Mucosa of descending colon (tissue), 3 donors: ENCODE data around the gene ZDHHC11B. TPM values are rescaled to one million over a fixed set of nuclear protein-coding genes. Genes with fewer than 3 reads are reported as not detected.

Experiments
- ATAC-seq: fragments of 200-7000 bp; cut with Tn5 transposase; one replicate; pipeline ENCODE4 v1.9.1; 2020; ENCODE audit warnings: mild to moderate bottlenecking, moderate library complexity
- DNase-seq, 3 donors: peaks; one replicate each; pipeline ENCODE4 v3.0.0-alpha.2; 2020
- H3K36me3 ChIP-seq: fragments of 200-600 bp; one replicate; pipeline ENCODE4 v1.8.0; 2021; ENCODE audit warnings: low read depth, mild to moderate bottlenecking
- H3K4me1 ChIP-seq: fragments of 200-600 bp; one replicate; pipeline ENCODE4 v1.8.0; 2021; ENCODE audit warnings: low read depth, mild to moderate bottlenecking
- H3K4me3 ChIP-seq: fragments of 200-600 bp; one replicate; pipeline ENCODE4 v1.8.0; 2021; ENCODE audit warnings: mild to moderate bottlenecking
- H3K9me3 ChIP-seq: fragments of 200-600 bp; one replicate; pipeline ENCODE4 v1.8.0; 2021; ENCODE audit warnings: mild to moderate bottlenecking
- CTCF ChIP-seq: fragments of 200-600 bp; IDR thresholded peaks from one replicate; pipeline ENCODE4 v1.8.0; 2022; ENCODE audit warnings: antibody characterized with exemption, mild to moderate bottlenecking
- intact Hi-C, 2 donors: fragments of 100-400 bp; cut with DNase I in 1 of 2; cut with micrococcal nuclease in 1 of 2; formaldehyde crosslinking; loops; one replicate each; pipeline versions ENCODE4 v1.11.0 to v1.11.1; 2022; cut with DNase I, micrococcal nuclease
- total RNA-seq, 3 donors: library from RNA; stranded (reverse); fragmentation: NEBNext Ultra II Directional in 2 of 3; extraction: Animal tissue kit (Norgen Biotek cat#: 25700) in 2 of 3; gene quantifications; one replicate each; pipeline versions ENCODE4 v1.2.1 to v1.2.4, GENCODE V29; 2021 to 2023
- donor health status: DM: no; HTN: no; CAD: no; lungs with moderate emphysema.
- donor health status: DM: no; HTN: no; CAD: no.
- donor health status: DM: no; HTN: yes; CAD: no.

Gene ZDHHC11B
- total RNA-seq, 3 donors from 2014 or later: 0.41 to 6.4 (median 4.6) TPM

GRCh38 chr5:671459-672328 lies 112.8 kb downstream of the ZDHHC11B start:
- H3K4me3 ChIP-seq: no peak overlapping the region
- intact Hi-C loops: loop anchor here in 1 of 2 donors (5.0 kb wide), 1 partner anchor 231 kb away; no protein-coding TSS in a partner anchor
- H3K36me3 ChIP-seq: no peaks in the 10 kb centered on the region
- H3K4me1 ChIP-seq: peaks cover 33% of the 10 kb centered on the region
- H3K9me3 ChIP-seq: no peaks in the 10 kb centered on the region
- ATAC-seq (peak; percentile 79), DNase-seq (peak in 2 of 3 donors; percentile 86)
- peak; percentile 95 for TF ChIP-seq CTCF

GRCh38 chr5:670396-671270 lies 113.9 kb downstream of the ZDHHC11B start:
- Histone ChIP-seq H3K4me1 (peaks cover 33% of the 10 kb centered on the region), H3K36me3 (no peaks in the 10 kb centered on the region), H3K4me3 (no peak overlapping the region), H3K9me3 (no peaks in the 10 kb centered on the region)
- TF ChIP-seq CTCF: no peak
- intact Hi-C loops: loop anchor here in 1 of 2 donors (5.0 kb wide), 1 partner anchor 232 kb away; no protein-coding TSS in a partner anchor
- DNase-seq (no peak), ATAC-seq (no peak)

GRCh38 chr5:669842-670395 lies 114.6 kb downstream of the ZDHHC11B start:
- no peak for ATAC-seq
- H3K9me3 ChIP-seq: no peaks in the 10 kb centered on the region
- no peak for DNase-seq
- H3K4me3 ChIP-seq: no peak overlapping the region
- no peaks in the 10 kb centered on the region for H3K36me3 ChIP-seq
- peaks cover 37% of the 10 kb centered on the region for H3K4me1 ChIP-seq
- TF ChIP-seq CTCF: no peak
- intact Hi-C loops: loop anchor here in 1 of 2 donors (5.0 kb wide), 1 partner anchor 232 kb away; no protein-coding TSS in a partner anchor

GRCh38 chr5:669111-669841 lies 115.3 kb downstream of the ZDHHC11B start:
- intact Hi-C loops: no loop called here
- Histone ChIP-seq H3K4me1 (peaks cover 41% of the 10 kb centered on the region), H3K9me3 (no peaks in the 10 kb centered on the region), H3K36me3 (no peaks in the 10 kb centered on the region), H3K4me3 (no peak overlapping the region)
- DNase-seq (no peak), ATAC-seq (peak; percentile 8)
- TF ChIP-seq CTCF: no peak
